OCI-LY3 (cell line): ENCODE data around the gene CISD2.

Source experiments
- EZH2phosphoT487 ChIP-seq: fragments of 200-600 bp; shearing (Covaris generic); IDR thresholded peaks from 2 replicates; pipeline ENCODE4 v1.6.1; 2018; ENCODE audit warnings: antibody characterized with exemption, mixed run types, low read depth
- TF ChIP-seq, protein P1 (sequence below): fragments of 200-600, 300-600 bp; sonication (generic); IDR thresholded peaks from 2 replicates; pipeline ENCODE4 v1.5.1; 2014; ENCODE audit warnings: antibody characterized with exemption, low read length, low read depth

- TF ChIP-seq, protein P1, sequence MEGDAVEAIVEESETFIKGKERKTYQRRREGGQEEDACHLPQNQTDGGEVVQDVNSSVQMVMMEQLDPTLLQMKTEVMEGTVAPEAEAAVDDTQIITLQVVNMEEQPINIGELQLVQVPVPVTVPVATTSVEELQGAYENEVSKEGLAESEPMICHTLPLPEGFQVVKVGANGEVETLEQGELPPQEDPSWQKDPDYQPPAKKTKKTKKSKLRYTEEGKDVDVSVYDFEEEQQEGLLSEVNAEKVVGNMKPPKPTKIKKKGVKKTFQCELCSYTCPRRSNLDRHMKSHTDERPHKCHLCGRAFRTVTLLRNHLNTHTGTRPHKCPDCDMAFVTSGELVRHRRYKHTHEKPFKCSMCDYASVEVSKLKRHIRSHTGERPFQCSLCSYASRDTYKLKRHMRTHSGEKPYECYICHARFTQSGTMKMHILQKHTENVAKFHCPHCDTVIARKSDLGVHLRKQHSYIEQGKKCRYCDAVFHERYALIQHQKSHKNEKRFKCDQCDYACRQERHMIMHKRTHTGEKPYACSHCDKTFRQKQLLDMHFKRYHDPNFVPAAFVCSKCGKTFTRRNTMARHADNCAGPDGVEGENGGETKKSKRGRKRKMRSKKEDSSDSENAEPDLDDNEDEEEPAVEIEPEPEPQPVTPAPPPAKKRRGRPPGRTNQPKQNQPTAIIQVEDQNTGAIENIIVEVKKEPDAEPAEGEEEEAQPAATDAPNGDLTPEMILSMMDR, result no peak
- no peak for TF ChIP-seq EZH2phosphoT487
Measured at GRCh38 chr4:102858828-102859464, 9.8 kb upstream of the CISD2 start.
